ENCODE data around the gene F12.
"Not testable (repeated sequence)": the region's sequence is repeated elsewhere in the genome, so short reads cannot be mapped to it uniquely, and the experiment has no call there.

The F12 gene

GRCh38 chr5:177367323-177367848, 42.0 kb downstream of the F12 start:
- DNase-seq: no peak

DNA sequence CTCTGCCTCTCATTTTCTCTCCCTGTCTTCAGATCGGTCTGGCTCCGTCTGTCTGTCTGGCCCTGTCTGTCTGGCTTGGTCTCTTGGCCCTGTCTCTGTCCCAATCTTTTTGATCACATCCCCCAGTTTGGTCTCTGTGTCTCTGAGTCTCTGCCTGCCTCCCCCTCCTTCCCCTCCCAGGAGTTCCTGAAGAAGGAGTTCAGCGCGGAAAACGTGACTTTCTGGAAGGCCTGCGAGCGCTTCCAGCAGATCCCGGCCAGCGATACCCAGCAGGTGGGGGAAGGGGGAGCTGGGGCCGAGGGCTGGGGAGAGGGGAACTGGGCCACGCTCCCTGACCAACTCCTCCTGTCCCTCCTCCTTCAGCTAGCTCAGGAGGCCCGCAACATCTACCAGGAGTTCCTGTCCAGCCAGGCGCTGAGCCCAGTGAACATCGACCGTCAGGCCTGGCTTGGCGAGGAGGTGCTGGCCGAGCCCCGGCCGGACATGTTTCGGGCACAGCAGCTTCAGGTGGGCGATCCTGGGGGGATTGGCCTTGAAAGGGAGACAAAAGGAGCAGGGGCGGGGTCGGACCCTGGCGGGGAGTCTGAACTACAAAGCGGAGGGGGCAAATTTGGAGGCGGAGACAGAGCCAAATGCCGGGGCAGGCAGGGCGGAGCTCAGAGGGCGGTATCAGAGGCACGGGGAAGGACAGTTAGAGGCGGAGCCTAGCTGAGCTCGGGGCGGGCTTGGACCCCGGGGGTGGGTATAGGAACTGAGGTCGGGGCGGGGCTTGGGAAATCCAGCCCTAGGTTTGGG, 42.6 kb downstream of the F12 start:
- peak; percentile 39 for DNase-seq

DNA sequence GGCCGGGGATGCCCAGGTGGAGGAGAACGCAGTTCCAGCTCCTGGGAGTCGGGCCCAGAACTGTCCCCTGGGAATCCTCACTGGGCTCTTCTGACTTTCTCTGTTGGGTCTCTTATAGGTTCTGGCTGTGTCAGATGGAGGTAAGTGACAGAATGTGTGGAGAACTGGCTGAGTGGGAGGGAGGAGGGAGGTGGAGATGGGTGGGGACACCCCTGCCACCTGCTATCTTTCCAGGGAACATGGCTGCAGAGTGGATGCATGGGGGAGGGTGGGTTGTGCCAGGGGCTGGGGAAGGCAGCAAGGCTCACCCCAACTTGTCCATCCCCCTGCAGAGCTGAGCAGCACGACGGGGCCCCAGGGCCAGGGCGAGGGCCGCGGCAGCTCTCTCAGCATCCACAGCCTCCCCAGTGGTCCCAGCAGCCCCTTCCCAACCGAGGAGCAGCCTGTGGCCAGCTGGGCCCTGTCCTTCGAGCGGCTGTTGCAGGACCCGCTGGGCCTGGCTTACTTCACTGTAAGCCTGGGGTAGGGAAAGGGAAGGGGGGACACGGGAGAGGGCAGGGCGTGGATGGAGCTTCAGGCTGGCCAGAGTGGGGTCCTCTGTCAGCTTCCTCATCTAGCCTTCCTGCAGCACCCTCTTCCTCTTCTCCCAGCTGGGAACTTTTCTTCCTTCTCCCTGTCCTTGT, 43.4 kb downstream of the F12 start:
- peak; percentile 52 to 65 for DNase-seq

- no peak for DNase-seq
These were observed 45.0 kb downstream of the F12 start for GRCh38 chr5:177364159-177364962.

DNA sequence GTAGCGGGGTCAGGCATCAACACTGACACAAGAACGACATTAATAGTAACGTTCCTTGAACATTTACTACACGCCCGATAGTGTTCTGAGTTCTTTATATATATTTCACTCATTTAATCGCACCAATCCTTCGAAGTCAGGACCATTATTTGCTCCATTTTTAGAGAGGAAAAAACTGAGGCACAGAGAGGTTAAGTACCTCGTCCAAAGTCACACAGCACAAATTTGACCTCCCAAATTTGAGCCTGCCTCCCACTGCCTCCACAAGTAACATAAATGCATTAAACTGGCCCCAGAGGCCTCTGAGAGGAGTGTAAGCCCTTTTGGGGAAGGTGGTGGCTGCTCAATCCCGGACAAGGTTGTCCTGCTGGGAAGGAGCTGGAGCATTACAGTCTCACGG, 45.8 kb downstream of the F12 start:
- DNase-seq: no peak

- DNase-seq: peak; percentile 8 to 43
These were observed 46.5 kb downstream of the F12 start for GRCh38 chr5:177362610-177363507.

GRCh38 chr5:177362292-177362609, 47.1 kb downstream of the F12 start:
- no peak for DNase-seq

DNA sequence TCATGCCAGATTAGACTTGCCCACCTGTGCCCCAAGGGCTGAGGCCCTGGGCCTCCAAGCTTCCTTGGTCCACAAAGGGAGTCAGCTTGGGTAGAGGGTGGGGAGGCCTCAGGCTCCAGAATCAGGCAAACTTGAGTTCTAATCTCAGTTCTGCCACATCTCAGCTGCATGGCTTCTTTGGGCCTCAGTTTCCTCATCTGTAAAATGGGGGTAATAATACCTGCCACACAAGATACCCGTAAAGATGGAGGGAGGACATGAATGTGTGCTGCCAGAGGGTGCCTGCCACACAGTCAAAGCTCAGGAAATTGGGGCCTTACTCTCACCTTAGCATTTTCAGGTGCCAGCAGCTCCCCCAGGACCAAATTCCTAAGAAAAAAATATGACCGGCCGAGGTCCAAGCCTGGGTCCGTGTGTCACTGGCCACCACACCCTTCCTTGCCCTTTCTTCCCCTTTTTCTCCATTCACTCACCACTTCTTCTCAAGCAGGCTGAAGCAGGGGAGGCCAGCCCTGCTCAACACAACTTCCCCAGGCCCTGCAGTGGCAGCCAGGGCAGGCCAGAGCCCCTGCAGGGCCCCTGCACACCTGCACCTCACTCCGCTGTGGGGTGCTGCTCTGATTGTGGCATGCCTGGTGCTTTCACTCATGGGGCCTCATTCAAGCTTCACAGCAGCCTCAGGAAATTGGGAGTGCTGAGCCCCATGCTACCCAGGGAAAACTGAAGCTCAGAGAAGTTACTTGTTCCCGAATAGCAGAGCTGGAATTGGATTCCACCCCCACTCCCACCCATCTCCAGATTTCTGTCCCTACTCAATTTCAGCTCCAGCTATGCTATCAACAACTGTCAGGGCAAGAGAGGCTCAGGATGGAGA, 47.7 kb downstream of the F12 start:
- no peak for DNase-seq

DNA sequence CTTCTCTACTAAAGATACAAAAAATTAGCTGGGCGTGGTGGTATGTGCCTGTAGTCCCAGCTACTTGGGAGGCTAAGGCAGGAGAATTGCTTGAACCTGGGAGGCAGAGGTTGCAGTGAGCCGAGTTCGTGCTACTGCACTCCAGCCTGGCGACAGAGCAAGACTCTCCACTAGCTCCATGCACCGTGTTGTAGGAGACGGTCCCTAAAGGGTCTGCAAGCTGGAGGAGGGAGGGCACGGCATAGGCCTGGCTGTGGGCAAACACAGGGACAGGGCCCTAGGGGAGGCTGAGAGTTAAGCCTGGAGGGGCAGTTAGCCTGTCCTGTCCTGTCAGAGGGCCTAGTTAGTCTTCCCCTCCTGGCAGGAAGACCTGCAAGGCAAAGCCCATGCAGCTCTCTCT, 48.6 kb downstream of the F12 start:
- not testable (repeated sequence) for DNase-seq

- no peak for DNase-seq
These were observed 49.5 kb downstream of the F12 start for GRCh38 chr5:177359860-177360259.

DNA sequence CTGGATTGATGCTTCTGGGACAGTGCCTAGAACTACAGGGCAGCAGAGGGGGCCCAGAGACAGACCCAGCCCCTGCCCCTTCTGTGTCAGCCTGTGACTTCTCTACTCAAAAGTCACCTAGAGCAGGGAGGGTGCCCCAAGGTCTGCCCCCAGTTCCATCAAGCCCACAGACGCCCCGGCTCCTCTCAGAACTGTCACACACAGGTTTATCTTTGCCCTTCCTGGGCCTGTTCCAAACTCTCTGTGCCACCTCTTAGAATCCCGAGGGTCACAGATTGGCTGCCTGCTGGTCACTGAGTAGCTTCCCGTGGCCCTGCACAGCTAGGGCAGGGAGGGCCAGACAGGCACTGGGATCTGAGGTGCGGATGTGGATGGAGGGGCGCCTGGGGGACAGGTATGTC, 49.9 kb downstream of the F12 start:
- DNase-seq: no peak

DNA sequence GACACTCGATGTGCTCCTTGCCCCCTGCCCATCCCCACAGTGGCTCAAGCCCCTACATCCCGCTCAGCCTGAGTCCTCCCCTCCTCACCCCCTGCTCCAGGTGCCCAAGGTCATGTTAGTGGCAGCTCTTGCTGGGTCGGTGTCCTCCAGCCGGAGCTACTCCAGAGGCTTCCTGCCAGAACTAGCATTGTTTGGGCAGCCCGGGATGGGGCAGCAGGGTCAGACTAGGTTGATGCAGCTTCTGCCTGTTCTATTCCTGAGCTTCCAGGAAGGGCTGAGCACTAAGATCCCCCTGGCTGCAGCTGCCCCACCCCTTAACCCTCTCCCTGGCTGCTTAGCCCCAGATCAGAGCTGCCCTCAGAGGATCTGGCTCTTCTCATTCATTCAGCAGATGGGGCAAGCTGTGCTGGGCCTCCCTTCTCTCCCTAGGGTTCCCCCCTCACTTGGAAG, 51.0 kb downstream of the F12 start:
- DNase-seq: no peak

DNA sequence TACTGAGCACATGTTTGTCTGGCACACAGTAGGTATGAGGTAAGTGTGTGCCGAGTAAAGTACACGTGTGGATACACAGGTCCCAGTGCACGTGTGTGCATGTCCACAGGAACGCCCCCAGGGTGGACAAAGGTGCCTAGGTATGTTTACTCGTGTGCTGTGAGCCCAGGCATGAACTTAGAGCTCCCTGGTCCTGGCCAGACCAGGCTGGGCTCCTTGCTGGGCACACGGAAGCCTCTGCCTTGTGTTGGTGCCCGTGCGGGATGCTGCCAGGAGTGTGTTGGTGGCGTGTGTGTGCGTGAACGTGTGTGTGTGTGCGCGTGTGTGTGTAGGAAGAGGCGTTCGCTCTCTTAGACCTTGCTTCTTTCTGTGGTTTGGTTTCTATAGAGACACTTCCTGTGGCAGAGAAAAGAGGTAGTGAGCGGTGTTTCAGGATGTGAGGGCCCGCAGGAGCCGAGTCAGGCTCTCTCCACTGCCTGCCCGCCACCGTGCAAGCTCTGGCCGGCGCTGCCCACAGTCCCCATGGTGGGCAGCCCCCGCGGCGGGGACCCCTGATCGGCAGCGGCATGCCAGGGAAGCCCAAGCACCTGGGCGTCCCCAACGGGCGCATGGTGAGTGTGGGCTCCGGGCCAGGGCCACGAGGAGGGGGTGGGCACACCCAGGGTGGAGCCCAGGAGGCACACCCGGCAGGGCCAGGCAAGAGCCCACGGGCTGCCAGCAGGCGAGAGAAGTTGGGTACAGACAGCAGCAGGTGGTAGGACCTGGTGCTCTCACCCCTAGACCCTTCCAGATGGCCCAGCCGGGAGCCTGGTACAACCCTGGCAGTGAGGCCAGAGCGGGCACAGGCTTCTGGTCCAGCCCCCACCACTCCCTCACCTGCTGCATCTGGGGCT, 51.7 kb downstream of the F12 start, which contains the start of gene RGS14:
Gene RGS14, plus strand, starts transcription at position 466 of the 893 bp plus-strand sequence. Its CDS starts 101 bp downstream, at position 567.
- peak; percentile 54 to 60 for DNase-seq

DNA sequence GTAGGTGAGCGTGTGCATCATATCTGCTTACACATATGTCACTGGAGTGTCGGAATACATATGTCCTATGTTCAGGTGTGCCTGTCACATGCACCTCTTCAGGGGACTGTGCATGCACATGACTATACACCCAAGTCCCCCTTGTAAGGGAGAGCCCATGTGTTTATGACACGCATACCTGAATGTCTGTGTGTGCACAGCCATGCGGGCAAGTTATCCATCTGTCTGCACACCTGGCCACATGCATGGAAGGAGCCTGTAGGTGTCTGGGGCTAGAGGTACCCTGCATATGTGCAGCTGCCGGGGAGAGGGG, 52.3 kb downstream of the F12 start:
- DNase-seq: no peak

DNA sequence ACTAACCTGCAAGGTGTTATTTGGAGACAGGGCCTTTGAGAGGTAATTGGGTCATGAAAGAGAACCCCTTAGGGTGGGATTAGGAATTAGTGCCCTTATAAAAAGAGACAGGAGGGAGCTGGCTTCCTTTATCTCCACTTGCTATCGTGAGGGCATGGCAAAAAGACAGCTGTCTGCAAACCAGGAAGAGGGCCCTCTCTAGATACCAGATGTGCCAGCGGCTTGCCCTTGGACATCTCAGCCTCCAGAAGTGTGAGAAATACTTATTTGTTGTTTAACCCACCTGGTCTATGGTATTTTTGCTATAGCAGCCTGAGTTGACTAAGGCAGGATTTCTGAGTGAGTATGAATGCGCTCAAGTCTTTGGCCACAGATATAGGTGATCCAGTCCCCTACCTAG, 52.6 kb downstream of the F12 start:
- DNase-seq: peak in 1 of 2 experiments; percentile 19

- no peak for DNase-seq
These were observed 53.5 kb downstream of the F12 start for GRCh38 chr5:177355868-177356168.

DNA sequence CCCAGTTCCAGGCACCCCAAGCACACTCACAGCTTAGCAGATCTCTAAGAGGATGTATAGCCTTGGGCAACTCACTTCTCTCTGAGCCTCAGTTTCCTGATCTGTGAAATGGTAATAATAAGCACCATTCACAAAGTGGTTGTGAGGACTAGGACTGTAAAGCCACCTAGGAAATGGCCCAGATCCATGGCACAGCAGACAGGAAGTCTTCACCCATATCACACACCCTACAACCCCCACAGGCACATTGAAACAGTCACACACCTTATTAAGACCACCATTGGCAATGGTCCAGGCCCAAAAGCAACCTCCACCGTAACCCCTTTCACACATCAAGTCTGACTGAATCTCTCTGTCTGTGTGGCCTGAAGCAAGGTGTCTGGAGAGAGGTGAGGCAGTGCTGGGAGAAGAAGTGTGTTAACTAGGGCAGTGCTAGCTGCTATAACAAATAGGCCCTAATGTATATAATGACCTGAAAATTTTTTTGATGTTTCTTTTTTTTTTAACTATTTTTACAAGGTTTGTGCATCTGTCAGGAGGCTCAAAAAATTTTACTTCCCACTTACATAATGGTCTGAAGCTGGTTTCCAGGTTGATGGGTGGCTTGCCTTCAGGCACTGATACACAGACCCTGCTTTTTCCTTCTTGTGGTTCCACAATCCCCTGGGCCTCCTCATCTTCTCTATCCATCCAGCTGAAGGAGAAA, 54.0 kb downstream of the F12 start:
- DNase-seq: no peak

- no peak for DNase-seq
These were observed 54.7 kb downstream of the F12 start for GRCh38 chr5:177354711-177355110.

DNA sequence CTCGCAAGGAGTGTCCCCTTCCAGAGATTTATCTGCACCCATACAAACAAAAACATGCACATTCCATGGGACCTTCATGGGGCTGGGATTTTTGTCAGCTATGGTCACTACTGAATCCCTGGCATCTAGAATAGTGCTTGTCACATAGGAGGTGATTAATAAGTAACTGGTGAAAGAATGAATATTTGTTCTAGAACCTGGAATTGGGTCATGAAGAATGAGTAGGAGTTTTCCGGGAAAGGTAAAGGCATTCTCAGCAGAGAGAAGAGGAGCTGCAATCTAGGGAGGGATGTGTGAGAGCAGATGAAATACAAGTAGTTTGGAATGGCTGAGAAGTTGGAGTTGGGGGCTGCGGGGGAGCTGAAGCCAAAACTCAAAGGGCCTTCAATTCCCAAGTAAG, 55.1 kb downstream of the F12 start:
- no peak for DNase-seq

DNA sequence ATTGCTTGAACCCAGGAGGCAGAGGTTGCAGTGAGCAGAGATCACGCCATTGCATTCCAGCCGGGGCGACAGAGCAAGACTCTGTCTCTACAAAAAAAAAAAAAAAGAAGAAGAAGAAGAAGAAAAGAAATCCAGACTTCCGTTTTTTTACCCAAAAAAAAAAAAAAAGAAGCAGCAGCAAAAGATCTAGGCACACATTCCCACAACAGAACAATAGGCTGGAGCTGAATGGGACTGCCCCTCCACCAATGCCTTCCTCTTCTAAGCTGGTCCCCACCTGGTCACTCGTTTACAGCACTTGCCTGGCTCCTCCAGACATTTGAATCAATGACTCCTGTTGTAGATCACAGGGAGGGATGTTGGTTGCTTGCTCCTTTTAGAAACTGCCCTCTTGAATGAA, 56.3 kb downstream of the F12 start:
- no peak for DNase-seq
